Breast epithelium (tissue), 4 donors: ENCODE measurements around the gene ARHGAP10. TPM values are rescaled to one million over a fixed set of nuclear protein-coding genes. Genes with fewer than 3 reads are reported as not detected.

Experiments
- DNase-seq, 2 donors: peaks; one replicate each; pipeline ENCODE4 v3.0.0-alpha.2; 2019; ENCODE audit warnings: low spot score in 2 of 2
- H3K27ac ChIP-seq, 2 donors: fragments of 200-600 bp; sonication (generic) in 1 of 2; one replicate each; pipeline ENCODE4 v1.5.1; 2016 to 2019; ENCODE audit warnings: mild to moderate bottlenecking in 1 of 2
- H3K27me3 ChIP-seq, 2 donors: fragments of 200-600 bp; sonication (generic) in 1 of 2; one replicate each; pipeline versions ENCODE4 v1.5.1 to v1.6.0; 2017 to 2019; ENCODE audit warnings: control low read depth in 1 of 2, mild to moderate bottlenecking in 1 of 2
- H3K36me3 ChIP-seq: fragments of 200-600 bp; one replicate; pipeline ENCODE4 v1.5.1; 2019
- H3K4me1 ChIP-seq, 2 donors: fragments of 200-600 bp; sonication (generic); one replicate each; pipeline ENCODE4 v1.5.1; 2016 to 2019; ENCODE audit warnings: control low read depth in 1 of 2
- H3K4me3 ChIP-seq, 3 donors: fragments of 200-600 bp; sonication (generic); 1 replicate in 2 of 3; 2 replicates in 1 of 3; pipeline ENCODE4 v1.5.1; 2016 to 2019; ENCODE audit warnings: mild to moderate bottlenecking in 3 of 3, moderate library complexity in 2 of 3
- H3K9me3 ChIP-seq, 2 donors: fragments of 200-600 bp; sonication (generic) in 1 of 2; one replicate each; pipeline ENCODE4 v1.5.1; 2016 to 2019; ENCODE audit warnings: control low read depth in 1 of 2
- POLR2A ChIP-seq: fragments of 450-650 bp; IDR thresholded peaks from one replicate; pipeline ENCODE4 v1.6.1; 2016; ENCODE audit warnings: antibody characterized with exemption, mild to moderate bottlenecking, moderate library complexity
- POLR2AphosphoS5 ChIP-seq, 3 donors: sonication (generic); formaldehyde crosslinking; IDR thresholded peaks; one replicate each; pipeline ENCODE4 v1.6.1; 2017; ENCODE audit warnings: antibody characterized with exemption in 3 of 3
- intact Hi-C: fragments of 100-400 bp; cut with DNase I; formaldehyde crosslinking; loops from one replicate; pipeline ENCODE4 v1.15.1; 2023; ENCODE audit warnings: low total_unique reads
- total RNA-seq, 3 donors: library from RNA; depleted of rRNA; stranded (reverse); fragments of >200 nt; gene quantifications; one replicate each; pipeline ENCODE4 v1.1.0, GENCODE V29; 2016
- TF ChIP-seq, protein P1 (sequence below), 3 donors: fragments of 450-650 bp; IDR thresholded peaks; one replicate each; pipeline ENCODE4 v1.5.1; 2016 to 2017; ENCODE audit warnings: antibody characterized with exemption in 3 of 3, mild to moderate bottlenecking in 3 of 3, moderate library complexity in 3 of 3

ARHGAP10 gene
- total RNA-seq, 3 donors from 2014 or later, result 49.5 to 138 (median 62.6) TPM

DNA sequence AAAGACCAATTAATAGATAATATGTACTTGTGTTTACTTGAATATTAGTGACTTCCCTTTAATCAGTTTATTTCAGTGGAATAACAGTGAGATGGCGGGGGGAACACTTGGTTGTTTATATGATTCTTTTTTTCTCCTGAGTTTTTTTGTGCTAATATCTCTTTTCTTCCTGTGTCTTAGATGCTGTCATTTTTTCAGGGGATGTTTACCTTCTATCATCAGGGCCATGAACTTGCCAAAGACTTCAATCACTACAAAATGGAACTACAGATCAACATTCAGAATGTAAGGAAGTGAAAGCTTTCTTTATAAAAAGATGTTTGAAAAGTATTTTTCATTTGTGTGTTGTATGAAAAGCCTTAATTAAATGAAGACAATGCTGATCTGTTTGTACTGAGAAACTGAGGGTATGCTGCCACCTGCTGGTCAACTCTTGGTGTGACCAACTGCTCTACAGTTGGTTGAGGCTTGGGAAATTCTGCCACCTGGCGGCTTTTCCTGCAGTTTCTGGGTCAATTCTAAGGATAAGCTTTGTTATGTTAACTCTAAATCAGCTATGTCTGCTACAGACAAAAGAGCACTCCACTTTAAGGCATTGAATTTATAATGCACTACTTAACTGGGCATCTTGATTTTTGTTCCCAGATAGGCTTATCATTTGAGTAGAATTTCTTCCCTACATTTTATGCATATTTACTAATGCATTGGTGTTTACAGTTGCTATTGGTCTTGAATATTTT is 134.8 kb downstream of the ARHGAP10 start:
- intact Hi-C loops, result loop anchor here (10.0 kb wide), 1 partner anchor 132 kb away; the partner anchor contains the start of gene ARHGAP10
- DNase-seq, result peak; percentile 88 to 94

DNA sequence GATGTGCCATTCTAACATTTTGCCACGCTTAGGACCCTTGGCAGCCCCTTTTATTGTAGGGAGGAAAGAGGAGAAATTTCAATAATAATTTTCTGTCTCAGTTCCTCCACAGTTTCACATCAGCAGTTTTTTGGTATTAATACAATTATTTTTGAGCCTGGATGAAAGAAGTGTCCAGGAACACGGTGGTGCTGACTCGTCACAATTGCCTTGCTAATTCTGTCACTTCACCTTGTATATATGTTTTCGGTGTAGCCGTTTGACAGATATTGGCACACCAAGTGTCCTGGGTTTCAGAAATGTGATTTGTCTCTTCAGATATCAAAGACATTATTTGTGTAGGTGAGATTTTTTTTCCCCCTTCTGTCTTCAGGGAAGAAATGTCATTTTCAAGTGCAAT is 142.2 kb downstream of the ARHGAP10 start:
- Histone ChIP-seq H3K27ac (no peak overlapping the region), H3K36me3 (no peaks in the 10 kb centered on the region), H3K4me3 (no peak overlapping the region), H3K4me1 (no peaks in the 10 kb centered on the region), H3K27me3 (no peaks in the 10 kb centered on the region), H3K9me3 (no peaks in the 10 kb centered on the region)
- DNase-seq, result no peak
- intact Hi-C loops, result no loop called here
- no peak for TF ChIP-seq POLR2AphosphoS5 (IDR thresholded peaks at IDR 0.05)
- no peak for TF ChIP-seq POLR2A
- TF ChIP-seq, protein P1, sequence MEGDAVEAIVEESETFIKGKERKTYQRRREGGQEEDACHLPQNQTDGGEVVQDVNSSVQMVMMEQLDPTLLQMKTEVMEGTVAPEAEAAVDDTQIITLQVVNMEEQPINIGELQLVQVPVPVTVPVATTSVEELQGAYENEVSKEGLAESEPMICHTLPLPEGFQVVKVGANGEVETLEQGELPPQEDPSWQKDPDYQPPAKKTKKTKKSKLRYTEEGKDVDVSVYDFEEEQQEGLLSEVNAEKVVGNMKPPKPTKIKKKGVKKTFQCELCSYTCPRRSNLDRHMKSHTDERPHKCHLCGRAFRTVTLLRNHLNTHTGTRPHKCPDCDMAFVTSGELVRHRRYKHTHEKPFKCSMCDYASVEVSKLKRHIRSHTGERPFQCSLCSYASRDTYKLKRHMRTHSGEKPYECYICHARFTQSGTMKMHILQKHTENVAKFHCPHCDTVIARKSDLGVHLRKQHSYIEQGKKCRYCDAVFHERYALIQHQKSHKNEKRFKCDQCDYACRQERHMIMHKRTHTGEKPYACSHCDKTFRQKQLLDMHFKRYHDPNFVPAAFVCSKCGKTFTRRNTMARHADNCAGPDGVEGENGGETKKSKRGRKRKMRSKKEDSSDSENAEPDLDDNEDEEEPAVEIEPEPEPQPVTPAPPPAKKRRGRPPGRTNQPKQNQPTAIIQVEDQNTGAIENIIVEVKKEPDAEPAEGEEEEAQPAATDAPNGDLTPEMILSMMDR (IDR thresholded peaks at IDR 0.05), result no peak

More for the DNA sequence above, 134.8 kb downstream of the ARHGAP10 start:
- Histone ChIP-seq H3K4me3 (no peak overlapping the region), H3K36me3 (no peaks in the 10 kb centered on the region), H3K27me3 (no peaks in the 10 kb centered on the region), H3K4me1 (no peaks in the 10 kb centered on the region), H3K9me3 (no peaks in the 10 kb centered on the region), H3K27ac (no peak overlapping the region)
- TF ChIP-seq POLR2AphosphoS5 (IDR thresholded peaks at IDR 0.05) (peak in 2 of 3 donors; percentile 21 to 78), POLR2A (no peak)
- TF ChIP-seq, protein P1 (IDR thresholded peaks at IDR 0.05), result peak; percentile 99 to 100 (median 99)

DNA sequence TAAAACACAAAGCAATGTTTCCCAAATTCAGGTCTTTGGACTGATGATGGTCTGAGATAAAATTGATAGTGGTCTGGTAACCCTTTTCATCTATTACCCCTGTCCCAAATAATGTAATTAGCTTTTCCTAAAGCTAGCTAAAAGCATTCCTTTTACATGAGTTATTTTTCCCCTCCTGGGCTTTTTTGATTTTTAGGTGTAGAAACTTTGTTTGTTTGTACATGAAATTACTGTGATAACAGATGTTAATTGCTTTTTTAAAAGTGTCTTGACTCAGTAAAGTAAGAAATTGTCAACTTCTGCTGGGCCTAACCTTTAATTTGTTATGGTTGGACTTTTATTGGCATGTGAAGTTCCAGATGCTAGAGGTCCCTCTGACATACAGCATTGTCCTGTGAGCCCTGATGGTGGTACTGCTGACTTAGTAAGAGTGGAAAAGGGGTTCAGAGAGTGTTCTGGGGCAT is 145.5 kb downstream of the ARHGAP10 start:
- Histone ChIP-seq H3K4me3 (no peak overlapping the region), H3K27me3 (no peaks in the 10 kb centered on the region), H3K9me3 (no peaks in the 10 kb centered on the region), H3K4me1 (no peaks in the 10 kb centered on the region), H3K36me3 (peaks cover 7% of the 10 kb centered on the region), H3K27ac (no peak overlapping the region)
- TF ChIP-seq POLR2A (no peak), POLR2AphosphoS5 (IDR thresholded peaks at IDR 0.05) (no peak)
- TF ChIP-seq, protein P1 (IDR thresholded peaks at IDR 0.05), result no peak
- DNase-seq, result no peak
- intact Hi-C loops, result no loop called here

- Histone ChIP-seq H3K27me3 (no peaks in the 10 kb centered on the region), H3K27ac (no peak overlapping the region), H3K36me3 (peaks cover 7% of the 10 kb centered on the region), H3K9me3 (no peaks in the 10 kb centered on the region), H3K4me1 (no peaks in the 10 kb centered on the region), H3K4me3 (no peak overlapping the region)
- TF ChIP-seq POLR2A, result no peak
- TF ChIP-seq POLR2AphosphoS5 (IDR thresholded peaks at IDR 0.05), result no peak
- TF ChIP-seq, protein P1 (IDR thresholded peaks at IDR 0.05), result no peak
- intact Hi-C loops, result no loop called here
- DNase-seq, result no peak
These were observed 147.8 kb downstream of the ARHGAP10 start for GRCh38 chr4:147879676-147880075.

GRCh38 chr4:147880511-147880910 is 148.6 kb downstream of the ARHGAP10 start:
- H3K9me3 ChIP-seq, result no peaks in the 10 kb centered on the region
- H3K27ac ChIP-seq, result no peak overlapping the region
- no peak overlapping the region for H3K4me3 ChIP-seq
- intact Hi-C loops, result no loop called here
- peaks cover 7% of the 10 kb centered on the region for H3K36me3 ChIP-seq
- TF ChIP-seq POLR2A (no peak), POLR2AphosphoS5 (IDR thresholded peaks at IDR 0.05) (no peak)
- TF ChIP-seq, protein P1 (IDR thresholded peaks at IDR 0.05), result no peak
- no peaks in the 10 kb centered on the region for H3K27me3 ChIP-seq
- H3K4me1 ChIP-seq, result no peaks in the 10 kb centered on the region
- DNase-seq, result no peak
